IMR-90 (cell line): ENCODE results near the gene CFAP119. TPM values are rescaled to one million over a fixed set of nuclear protein-coding genes. Genes with fewer than 3 reads are reported as not detected.

ENCODE experiments used
- ATAC-seq: fragments of 200-7000 bp; cut with Tn5 transposase; 2 replicates; pipeline ENCODE4 v1.9.1; 2020; ENCODE audit warnings: low read depth, mild to moderate bottlenecking, moderate library complexity
- BruUV-seq: library from RNA; stranded (reverse); fragments of 400-500 nt; replicated peaks from 2 replicates; lab custom pipeline; 2021; lab: Mats Ljungman, UMichigan
- CTCF ChIA-PET: fragments of 300-600 bp; formaldehyde crosslinking; extraction: SDS; loops from one replicate; lab custom pipeline; 2021; ENCODE audit warnings: antibody characterized with exemption; lab: Yijun Ruan, JAX
- POLR2A ChIA-PET: fragments of 300-600 bp; sonication (Branson Sonifier 250); formaldehyde crosslinking; loops from one replicate; lab custom pipeline; 2022; ENCODE audit warnings: antibody characterized with exemption; ENCODE audit not compliant: unreplicated experiment; lab: Charles Lee
- DNase-seq: peaks from one replicate; pipeline ENCODE4 v3.0.0; 2013
- H2AFZ ChIP-seq: replicated peaks from 2 replicates; pipeline ENCODE3; 2013; ENCODE audit warnings: low read length, mild to moderate bottlenecking; ENCODE audit not compliant: poor library complexity
- H2AK5ac ChIP-seq: 2 replicates; pipeline ENCODE4 v1.6.1; 2013; ENCODE audit warnings: low read depth, low read length, inconsistent platforms
- H2AK9ac ChIP-seq: replicated peaks from 2 replicates; pipeline ENCODE3; 2013; ENCODE audit warnings: mild to moderate bottlenecking, low read depth, low read length, moderate library complexity; ENCODE audit not compliant: poor library complexity
- H2BK120ac ChIP-seq: 2 replicates; pipeline ENCODE4 v1.6.1; 2013; ENCODE audit warnings: low read depth, low read length, inconsistent platforms
- H2BK15ac ChIP-seq: 3 replicates; pipeline ENCODE4 v1.6.1; 2013; ENCODE audit warnings: low read depth, low read length, inconsistent platforms
- H2BK20ac ChIP-seq: 2 replicates; pipeline ENCODE4 v1.6.1; 2013; ENCODE audit warnings: low read depth, mild to moderate bottlenecking, inconsistent platforms, low read length, moderate library complexity
- H2BK5ac ChIP-seq: 2 replicates; pipeline ENCODE4 v1.6.1; 2013; ENCODE audit warnings: mild to moderate bottlenecking, low read depth, low read length, inconsistent platforms; ENCODE audit not compliant: poor library complexity, severe bottlenecking
- H3K14ac ChIP-seq: replicated peaks from 2 replicates; pipeline ENCODE4 v1.6.1; 2013; ENCODE audit warnings: low read depth, low read length, inconsistent platforms
- H3K18ac ChIP-seq: 2 replicates; pipeline ENCODE4 v1.6.1; 2013; ENCODE audit warnings: low read depth, low read length, control low read depth
- H3K23ac ChIP-seq: 2 replicates; pipeline ENCODE4 v1.6.1; 2013; ENCODE audit warnings: low read depth, low read length, inconsistent platforms
- H3K27ac ChIP-seq: 2 replicates; pipeline ENCODE4 v1.5.1; 2013; ENCODE audit warnings: mild to moderate bottlenecking, control low read depth, low read length; ENCODE audit not compliant: insufficient read depth
- H3K27me3 ChIP-seq: 2 replicates; pipeline ENCODE4 v1.6.1; 2013; ENCODE audit warnings: low read length; ENCODE audit not compliant: control insufficient read depth, insufficient read depth
- H3K36me3 ChIP-seq: 2 replicates; pipeline ENCODE4 v1.6.1; 2013; ENCODE audit warnings: low read length, mixed read lengths; ENCODE audit not compliant: control insufficient read depth, insufficient read depth
- H3K4ac ChIP-seq: 2 replicates; pipeline ENCODE4 v1.6.1; 2013; ENCODE audit warnings: low read depth, low read length, inconsistent platforms
- H3K4me1 ChIP-seq: 2 replicates; pipeline ENCODE4 v1.6.1; 2013; ENCODE audit warnings: low read length, mixed read lengths; ENCODE audit not compliant: control insufficient read depth, insufficient read depth
- H3K4me2 ChIP-seq: 2 replicates; pipeline ENCODE4 v1.6.1; 2013; ENCODE audit warnings: low read depth, mild to moderate bottlenecking, control low read depth, low read length, moderate library complexity
- H3K4me3 ChIP-seq: 2 replicates; pipeline ENCODE4 v1.5.1; 2013; ENCODE audit warnings: low read depth, mild to moderate bottlenecking, control low read depth, low read length, moderate library complexity; ENCODE audit not compliant: insufficient read depth
- H3K56ac ChIP-seq: 2 replicates; pipeline ENCODE4 v1.6.1; 2013; ENCODE audit warnings: low read length, inconsistent platforms; ENCODE audit not compliant: insufficient read depth; ENCODE audit errors: extremely low read depth
- H3K79me1 ChIP-seq, 2 experiments: 2 replicates each; pipeline ENCODE4 v1.6.1; 2013; ENCODE audit warnings: low read length in 2 of 2, inconsistent platforms in 1 of 2, low read depth in 1 of 2
- H3K9ac ChIP-seq: 2 replicates; pipeline ENCODE4 v1.6.1; 2013; ENCODE audit warnings: low read depth, low read length, control low read depth
- H3K9me1 ChIP-seq: 2 replicates; pipeline ENCODE4 v1.6.1; 2013; ENCODE audit warnings: low read length, inconsistent platforms; ENCODE audit not compliant: insufficient read depth
- H3K9me3 ChIP-seq: 2 replicates; pipeline ENCODE4 v1.6.1; 2013; ENCODE audit warnings: low read length; ENCODE audit not compliant: control insufficient read depth, insufficient read depth
- H4K20me1 ChIP-seq: 2 replicates; pipeline ENCODE4 v1.6.1; 2013; ENCODE audit warnings: low read length, inconsistent platforms; ENCODE audit not compliant: insufficient read depth
- H4K5ac ChIP-seq: 2 replicates; pipeline ENCODE4 v1.6.1; 2013; ENCODE audit warnings: mild to moderate bottlenecking, low read depth, low read length, control low read depth
- H4K8ac ChIP-seq, 2 experiments: 2 replicates each; pipeline ENCODE4 v1.6.1; 2013; ENCODE audit warnings: low read depth in 2 of 2, low read length in 2 of 2, control low read depth in 1 of 2, inconsistent platforms in 1 of 2
- H4K91ac ChIP-seq: 2 replicates; pipeline ENCODE4 v1.6.1; 2013; ENCODE audit warnings: low read depth, low read length, inconsistent platforms; ENCODE audit not compliant: insufficient read depth
- CEBPB ChIP-seq: IDR thresholded peaks from 2 replicates; pipeline ENCODE4 v1.6.1; 2012; ENCODE audit warnings: low read depth, low read length, improper control_type of control experiment
- CHD1 ChIP-seq: IDR thresholded peaks from 2 replicates; pipeline ENCODE4 v1.6.1; 2012; ENCODE audit warnings: low read depth, low read length, improper control_type of control experiment
- CTCF ChIP-seq: conservative IDR thresholded peaks from 2 replicates; pipeline ENCODE4 v1.5.1; 2012; ENCODE audit warnings: mild to moderate bottlenecking, low read depth, low read length, improper control_type of control experiment
- ELK1 ChIP-seq: fragments of 150-350 bp; IDR thresholded peaks from 2 replicates; pipeline ENCODE4 v1.6.1; 2016; ENCODE audit warnings: low read depth, mild to moderate bottlenecking, low read length, moderate library complexity, borderline replicate concordance
- FOS ChIP-seq: fragments of 150-350 bp; IDR thresholded peaks from 2 replicates; pipeline ENCODE4 v1.6.1; 2016; ENCODE audit warnings: low read depth, low read length
- MAFK ChIP-seq: IDR thresholded peaks from 2 replicates; pipeline ENCODE4 v1.6.1; 2012; ENCODE audit warnings: low read depth, low read length, improper control_type of control experiment
- NFE2L2 ChIP-seq: fragments of 150-350 bp; IDR thresholded peaks from 2 replicates; pipeline ENCODE4 v1.6.1; 2016; ENCODE audit warnings: low read depth, mild to moderate bottlenecking, low read length
- RCOR1 ChIP-seq: IDR thresholded peaks from 2 replicates; pipeline ENCODE4 v1.6.1; 2012; ENCODE audit warnings: mild to moderate bottlenecking, low read length, improper control_type of control experiment; ENCODE audit not compliant: insufficient replicate concordance
- RFX5 ChIP-seq: IDR thresholded peaks from 2 replicates; pipeline ENCODE4 v1.8.0; 2012; ENCODE audit warnings: low read depth, mild to moderate bottlenecking, low read length, moderate library complexity
- SMC3 ChIP-seq: fragments of 150-350 bp; IDR thresholded peaks from 2 replicates; pipeline ENCODE4 v1.6.1; 2016; ENCODE audit warnings: low read depth, mild to moderate bottlenecking, antibody characterized with exemption, low read length, moderate library complexity
- WGBS, 2 experiments: methylation state at CpG; one replicate each; pipeline versions ENCODE4 v1.1.5 to v1.1.7; 2013; ENCODE audit warnings: missing lambda C conversion rate in 2 of 2; ENCODE audit not compliant: insufficient read length in 1 of 2; ENCODE audit errors: extremely low coverage in 2 of 2; 5-methylcytosine and 5-hydroxymethylcytosine counted together
- dilution Hi-C: fragments of 300-500 bp; cut with HindIII; formaldehyde crosslinking; loops from one replicate; pipeline ENCODE4 v1.14.3; 2018; ENCODE audit warnings: low sequenced_read_pairs; ENCODE audit not compliant: unreplicated experiment
- in situ Hi-C: fragments of 300-500 bp; cut with MboI; formaldehyde crosslinking; loops from 3 replicates; pipeline ENCODE4 v1.14.3; 2019; ENCODE audit warnings: low sequenced_read_pairs, inconsistent platforms, mixed read lengths
- intact Hi-C: fragments of 100-400 bp; cut with micrococcal nuclease; formaldehyde crosslinking; loops from 2 replicates; pipeline ENCODE4 v1.10.0; 2022
- polyA plus RNA-seq, 3 experiments: library from polyadenylated mRNA; depleted of rRNA; stranded (reverse); fragments of >200 nt; gene quantifications; 2 replicates each; pipeline ENCODE4 v1.2.3, GENCODE V29; 2012; ENCODE audit warnings: low replicate concordance in 1 of 3
- total RNA-seq: library from RNA; depleted of rRNA; stranded (reverse); fragments of >200 nt; gene quantifications from 2 replicates; pipeline ENCODE4 v1.2.3, GENCODE V29; 2012

Gene CFAP119
- total and polyA plus RNA-seq, 2 of the 4 experiments (the other 2 are of a cell fraction), result 0.90 to 7.6 TPM

GRCh38 chr16:30750876-30751465 is 10.9 kb downstream of the CFAP119 start:
- H2BK120ac ChIP-seq, result no peak overlapping the region
- no peak for DNase-seq
- TF ChIP-seq CHD1 (no peak), SMC3 (no peak), CEBPB (no peak), CTCF (no peak), MAFK (no peak), RCOR1 (no peak), RFX5 (no peak), NFE2L2 (no peak), FOS (no peak), ELK1 (no peak)
- H2BK20ac ChIP-seq, result no peak overlapping the region
- H2AFZ ChIP-seq, result no peak overlapping the region
- no peak for ATAC-seq
- no peaks in the 10 kb centered on the region; the same call in 1 of the 2 replicates for H4K20me1 ChIP-seq
- no peak overlapping the region for H3K27ac ChIP-seq
- no peak overlapping the region for H3K23ac ChIP-seq
- ChIA-PET CTCF (no interaction called here), POLR2A (interaction anchor here (0.6 kb wide), 1 partner anchor 12 kb away, joined by 7 read pairs; no protein-coding TSS in a partner anchor)
- no peak overlapping the region for H4K5ac ChIP-seq
- no TSS peak for BruUV-seq
- peaks cover 22 to 33% of the 10 kb centered on the region in 2 experiments for H3K79me1 ChIP-seq
- no peak overlapping the region for H3K4me3 ChIP-seq
- 96% methylated on average over 18 of the region's 20 CpGs; no CpG with 5 or more reads in 1 of the 2 experiments for WGBS, 2 experiments
- H2AK9ac ChIP-seq, result no peak overlapping the region
- no peak overlapping the region for H2AK5ac ChIP-seq
- H3K18ac ChIP-seq, result no peak overlapping the region
- in situ Hi-C loops (no loop called here), intact Hi-C loops (no loop called here), dilution Hi-C loops (no loop called here)
- no peak overlapping the region for H3K14ac ChIP-seq
- H3K27me3 ChIP-seq, result no peaks in the 10 kb centered on the region
- no peak overlapping the region for H3K4me2 ChIP-seq
- no peak overlapping the region for H3K56ac ChIP-seq
- no peak overlapping the region for H4K8ac ChIP-seq
- H3K36me3 ChIP-seq, result peaks cover 28% of the 10 kb centered on the region
- H3K4ac ChIP-seq, result no peak overlapping the region
- H2BK15ac ChIP-seq, result no peak overlapping the region
- no peaks in the 10 kb centered on the region for H3K9me3 ChIP-seq
- H3K9me1 ChIP-seq, result peaks cover 12% of the 10 kb centered on the region; the same call in 1 of the 2 replicates
- no peak overlapping the region for H4K91ac ChIP-seq
- no peak overlapping the region for H3K9ac ChIP-seq
- no peaks in the 10 kb centered on the region for H3K4me1 ChIP-seq
- H2BK5ac ChIP-seq, result no peak overlapping the region
